K562 (cell line): Measurements from ENCODE around the gene TVP23A. TPM values are rescaled to one million over a fixed set of nuclear protein-coding genes. Genes with fewer than 3 reads are reported as not detected.

Experiments
- CBX2 ChIP-seq: fragments of 200-600 bp; sonication (generic); IDR thresholded peaks from one replicate; pipeline ENCODE4 v1.6.1; 2012; ENCODE audit warnings: mild to moderate bottlenecking, low read length, inconsistent platforms; ENCODE audit not compliant: insufficient read depth, poor library complexity, severe bottlenecking
- CBX8 ChIP-seq: fragments of 200-600 bp; sonication (generic); IDR thresholded peaks from 2 replicates; pipeline ENCODE4 v1.6.1; 2012; ENCODE audit warnings: borderline replicate concordance, mixed run types, low read depth, mild to moderate bottlenecking, moderate library complexity, mixed read lengths, low read length, control low read depth, inconsistent platforms; ENCODE audit not compliant: poor library complexity, severe bottlenecking; ENCODE audit errors: extremely low read depth
- FOXM1 ChIP-seq, 2 experiments: fragments of 450-650 bp in 1 of 2; sonication (generic) in 1 of 2; formaldehyde crosslinking in 1 of 2; IDR thresholded peaks; 2 replicates each; pipeline versions ENCODE4 v1.6.1 to v1.9.0; 2017 to 2022; ENCODE audit warnings: low read depth in 2 of 2, mild to moderate bottlenecking in 2 of 2, missing genetic modification reagents in 1 of 2, moderate library complexity in 1 of 2
- GTF3C2 ChIP-seq: IDR thresholded peaks from 3 replicates; pipeline ENCODE4 v1.6.1; 2011; ENCODE audit warnings: borderline replicate concordance, mild to moderate bottlenecking, moderate library complexity; ENCODE audit not compliant: insufficient read length; ENCODE audit errors: extremely low read depth
- IRF1 ChIP-seq: sonication (generic); formaldehyde crosslinking; IDR thresholded peaks from 2 replicates; pipeline ENCODE4 v1.8.0; 2022; ENCODE audit warnings: missing genetic modification reagents, mild to moderate bottlenecking, borderline replicate concordance
- KAT2B ChIP-seq: IDR thresholded peaks from one replicate; pipeline ENCODE4 v1.6.1; 2012; ENCODE audit warnings: low read depth, mild to moderate bottlenecking, control low read depth, inconsistent platforms, low read length, moderate library complexity
- MAFF ChIP-seq: IDR thresholded peaks from 2 replicates; pipeline ENCODE4 v1.6.1; 2012; ENCODE audit warnings: low read length, improper control_type of control experiment
- MLLT1 ChIP-seq, 2 experiments: fragments of 450-650 bp; IDR thresholded peaks; 2 replicates each; pipeline ENCODE4 v1.6.1; 2016
- NFYB ChIP-seq: IDR thresholded peaks from 2 replicates; pipeline ENCODE4 v1.6.1; 2011; ENCODE audit warnings: mild to moderate bottlenecking, moderate library complexity; ENCODE audit not compliant: insufficient read length; ENCODE audit errors: extremely low read depth
- PCBP1 ChIP-seq: fragments of 200-400 bp; formaldehyde crosslinking; IDR thresholded peaks from 2 replicates; pipeline ENCODE4 v1.6.1; 2018; ENCODE audit warnings: mild to moderate bottlenecking, low read depth, low read length; ENCODE audit not compliant: poor library complexity, severe bottlenecking
- POLR2H ChIP-seq: IDR thresholded peaks from 2 replicates; pipeline ENCODE4 v1.6.1; 2016; ENCODE audit warnings: missing genetic modification characterization, low read depth, mild to moderate bottlenecking, control low read depth, missing compliant biosample characterization, moderate library complexity
- RFX5 ChIP-seq: IDR thresholded peaks from 2 replicates; pipeline ENCODE4 v1.6.1; 2011; ENCODE audit warnings: low read depth, mild to moderate bottlenecking, improper control_type of control experiment, low read length
- TEAD1 ChIP-seq, 2 experiments: fragments of 450-650 bp in 1 of 2; sonication (generic) in 1 of 2; formaldehyde crosslinking; IDR thresholded peaks; 2 replicates each; pipeline versions ENCODE4 v1.4.0 to v1.8.0; 2020 to 2022; ENCODE audit warnings: mild to moderate bottlenecking in 2 of 2, missing genetic modification reagents in 1 of 2
- THRAP3 ChIP-seq: fragments of 450-650 bp; IDR thresholded peaks from 2 replicates; pipeline ENCODE4 v1.6.1; 2016; ENCODE audit warnings: mild to moderate bottlenecking, inconsistent platforms, borderline replicate concordance
- USF1 ChIP-seq: sonication (generic); formaldehyde crosslinking; IDR thresholded peaks from 2 replicates; pipeline ENCODE4 v1.9.0; 2022; ENCODE audit warnings: mild to moderate bottlenecking, missing genetic modification reagents
- XRCC3 ChIP-seq: fragments of 450-650 bp; IDR thresholded peaks from 2 replicates; pipeline ENCODE4 v1.6.1; 2017; ENCODE audit warnings: mild to moderate bottlenecking, moderate library complexity
- ZNF133 ChIP-seq: fragments of 250-450 bp; sonication (Bioruptor Pico); IDR thresholded peaks from 2 replicates; pipeline ENCODE4 v1.4.0; 2020; ENCODE audit warnings: mild to moderate bottlenecking
- ZNF232 ChIP-seq: sonication (generic); formaldehyde crosslinking; IDR thresholded peaks from 2 replicates; pipeline ENCODE4 v1.8.0; 2022; ENCODE audit warnings: mild to moderate bottlenecking, missing genetic modification reagents
- ZNF764 ChIP-seq: fragments of 250-450 bp; sonication (Bioruptor Pico); IDR thresholded peaks from 2 replicates; pipeline ENCODE4 v1.4.0; 2020; ENCODE audit warnings: low read depth, mild to moderate bottlenecking, moderate library complexity
- polyA plus RNA-seq, 8 experiments: library from polyadenylated mRNA; depleted of rRNA in 4 of 8; stranded (reverse) in 5 of 8; unstranded in 3 of 8; fragments of >200 nt; fragmentation: Nextera tagmentation in 2 of 8; fragmentation: Illumina TruSeq in 1 of 8; extraction: Ambion mirVana in 2 of 8; extraction: Trizol in 1 of 8; gene quantifications; 2 replicates each; pipeline versions ENCODE4 v1.2.1 to v1.2.3, GENCODE V29; 2011 to 2014; ENCODE audit warnings: inconsistent platforms in 1 of 8, missing spikeins in 1 of 8
- total RNA-seq, 7 experiments: library from RNA; depleted of rRNA in 6 of 7; stranded (reverse); fragments of >200 nt in 6 of 7; fragmentation: Illumina TruSeq in 2 of 7; extraction: Trizol in 2 of 7; gene quantifications; 2 replicates each; pipeline versions ENCODE4 v1.2.1 to v1.2.3, GENCODE V29; 2011 to 2021; ENCODE audit warnings: low replicate concordance in 1 of 7

The TVP23A gene
- total and polyA plus RNA-seq, 9 of the 15 experiments (the other 6 are each of a cell fraction or from before 2014, with no cell fraction given): 0.04 to 0.77 (median 0.10) TPM; not detected in 3

- TF ChIP-seq IRF1 (CRISPR knock-in tag) (no peak), ZNF133 (no peak), NFYB (no peak), KAT2B (no peak), PCBP1 (no peak), RFX5 (no peak), MLLT1 (IDR thresholded peaks at IDR 0.05) (no peak), USF1 (CRISPR knock-in tag) (no peak), CBX8 (peak; percentile 94), XRCC3 (no peak), THRAP3 (no peak), MAFF (no peak), FOXM1 (IDR thresholded peaks at IDR 0.05; ENCODE audit: low read depth) (no peak), FOXM1 (CRISPR knock-in tag; IDR thresholded peaks at IDR 0.05; ENCODE audit: low read depth) (no peak), GTF3C2 (no peak), CBX2 (peak; percentile 53), ZNF232 (no peak), ZNF764 (CRISPR knock-in tag) (no peak), TEAD1 (CRISPR knock-in tag; IDR thresholded peaks at IDR 0.05) (no peak), POLR2H (tag) (no peak)
These were observed 27.8 kb upstream of the TVP23A start (continued) for GRCh38 chr16:10846213-10846998.
